PC-9 (cell line): Measurements from ENCODE around the gene DDX28.

ENCODE experiments used
- EZH2 ChIP-seq: fragments of 200-600 bp; sonication (generic); IDR thresholded peaks from 2 replicates; pipeline ENCODE4 v1.8.0; 2017; ENCODE audit warnings: antibody characterized with exemption, low read depth
- TF ChIP-seq, protein P1 (sequence below): fragments of 200-600 bp; sonication (generic); conservative IDR thresholded peaks from 2 replicates; pipeline ENCODE4 v1.6.1; 2017; ENCODE audit warnings: mixed run types, antibody characterized with exemption, mild to moderate bottlenecking, moderate library complexity

DNA sequence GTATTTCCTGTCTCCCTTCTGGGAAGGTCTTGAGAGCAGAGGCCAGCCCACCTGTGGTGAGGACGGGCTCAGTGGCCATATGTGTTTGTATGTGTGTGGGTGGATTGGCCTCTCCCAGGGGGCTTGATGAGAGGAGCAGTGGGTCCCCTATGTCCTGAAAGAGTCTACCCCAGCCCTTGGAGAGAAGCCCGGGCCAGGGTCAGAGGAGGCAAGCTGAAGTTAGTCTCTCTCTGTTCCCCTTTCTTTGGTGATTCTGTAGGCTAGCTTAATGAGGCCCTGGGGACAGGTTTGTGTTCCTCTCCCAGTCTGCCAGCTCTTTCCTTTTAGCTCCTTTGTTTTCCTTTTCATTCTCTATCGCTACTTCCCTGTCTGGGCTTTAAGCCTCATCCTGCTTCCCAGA, 38.4 kb upstream of the DDX28 start:
- no peak for TF ChIP-seq EZH2
- TF ChIP-seq, protein P1, sequence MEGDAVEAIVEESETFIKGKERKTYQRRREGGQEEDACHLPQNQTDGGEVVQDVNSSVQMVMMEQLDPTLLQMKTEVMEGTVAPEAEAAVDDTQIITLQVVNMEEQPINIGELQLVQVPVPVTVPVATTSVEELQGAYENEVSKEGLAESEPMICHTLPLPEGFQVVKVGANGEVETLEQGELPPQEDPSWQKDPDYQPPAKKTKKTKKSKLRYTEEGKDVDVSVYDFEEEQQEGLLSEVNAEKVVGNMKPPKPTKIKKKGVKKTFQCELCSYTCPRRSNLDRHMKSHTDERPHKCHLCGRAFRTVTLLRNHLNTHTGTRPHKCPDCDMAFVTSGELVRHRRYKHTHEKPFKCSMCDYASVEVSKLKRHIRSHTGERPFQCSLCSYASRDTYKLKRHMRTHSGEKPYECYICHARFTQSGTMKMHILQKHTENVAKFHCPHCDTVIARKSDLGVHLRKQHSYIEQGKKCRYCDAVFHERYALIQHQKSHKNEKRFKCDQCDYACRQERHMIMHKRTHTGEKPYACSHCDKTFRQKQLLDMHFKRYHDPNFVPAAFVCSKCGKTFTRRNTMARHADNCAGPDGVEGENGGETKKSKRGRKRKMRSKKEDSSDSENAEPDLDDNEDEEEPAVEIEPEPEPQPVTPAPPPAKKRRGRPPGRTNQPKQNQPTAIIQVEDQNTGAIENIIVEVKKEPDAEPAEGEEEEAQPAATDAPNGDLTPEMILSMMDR = no peak
